Testis (tissue), 3 donors: ENCODE measurements around the gene KLHL9. TPM values are rescaled to one million over a fixed set of nuclear protein-coding genes. Genes with fewer than 3 reads are reported as not detected.

ENCODE experiments used
- DNase-seq: peaks from one replicate; pipeline ENCODE4 v3.0.0-alpha.2; 2019
- H3K27ac ChIP-seq, 2 donors: fragments of 200-600 bp; sonication (generic); one replicate each; pipeline ENCODE4 v1.5.1; 2019
- H3K27me3 ChIP-seq: fragments of 200-600 bp; sonication (generic); one replicate; pipeline ENCODE4 v1.5.1; 2019
- H3K36me3 ChIP-seq: fragments of 200-600 bp; sonication (generic); one replicate; pipeline ENCODE4 v1.5.1; 2017; ENCODE audit warnings: low read depth; ENCODE audit errors: missing control alignments
- H3K4me1 ChIP-seq: fragments of 200-600 bp; sonication (generic); one replicate; pipeline ENCODE4 v1.5.1; 2019
- H3K4me3 ChIP-seq, 2 donors: fragments of 200-600 bp; sonication (generic); one replicate each; pipeline ENCODE4 v1.5.1; 2017 to 2019
- H3K9me3 ChIP-seq: fragments of 200-600 bp; sonication (generic); one replicate; pipeline ENCODE4 v1.5.1; 2017
- CTCF ChIP-seq, 3 experiments: fragments of 450-650 bp in 2 of 3; fragments of 200-600 bp in 1 of 3; sonication (generic) in 1 of 3; IDR thresholded peaks; one replicate each; pipeline ENCODE4 v1.5.1; 2016 to 2019; ENCODE audit warnings: antibody characterized with exemption in 3 of 3, mild to moderate bottlenecking in 2 of 3, moderate library complexity in 1 of 3
- POLR2A ChIP-seq: fragments of 450-650 bp; IDR thresholded peaks from one replicate; pipeline ENCODE4 v1.6.1; 2017; ENCODE audit warnings: antibody characterized with exemption, mild to moderate bottlenecking, moderate library complexity
- WGBS, 2 donors: methylation state at CpG; one replicate each; pipeline ENCODE4 v1.1.5; 2018; 5-methylcytosine and 5-hydroxymethylcytosine counted together
- intact Hi-C: fragments of 100-400 bp; cut with DNase I; formaldehyde crosslinking; loops from one replicate; pipeline ENCODE4 v1.15.1; 2023; ENCODE audit warnings: low total_unique reads
- polyA plus RNA-seq: library from polyadenylated mRNA; stranded (reverse); fragments of 350-450 nt; fragmentation: Illumina TruSeq; extraction: RNeasy Lipid Tissue Mini Kit (QIAGEN cat#74804); gene quantifications from one replicate; pipeline ENCODE4 v1.2.3, GENCODE V29; 2014; ENCODE audit warnings: low read depth, low replicate concordance; ENCODE audit not compliant: insufficient read depth
- total RNA-seq, 2 donors: library from RNA; depleted of rRNA; stranded (reverse); fragments of >200 nt; gene quantifications; one replicate each; pipeline ENCODE4 v1.2.3, GENCODE V29; 2016

The KLHL9 gene
- total and polyA plus RNA-seq, 3 donors from 2014 or later, result 12.7 to 19.3 (median 17.4) TPM

- Histone ChIP-seq H3K27me3 (no peaks in the 10 kb centered on the region), H3K4me1 (peaks cover 7% of the 10 kb centered on the region), H3K27ac (no peak overlapping the region), H3K4me3 (no peak overlapping the region), H3K9me3 (no peaks in the 10 kb centered on the region), H3K36me3 (no peaks in the 10 kb centered on the region)
- intact Hi-C loops, result loop anchor here (10.0 kb wide), 1 partner anchor 468 kb away; no protein-coding TSS in a partner anchor
- TF ChIP-seq CTCF (IDR thresholded peaks at IDR 0.05) (peak; percentile 26 to 65 (median 40)), POLR2A (no peak)
- no peak for DNase-seq
- WGBS, 2 donors, result 43 to 44% methylated on average over 2 of the region's 2 CpGs
Measured at GRCh38 chr9:21326526-21327139, 8.6 kb downstream of the KLHL9 start.

GRCh38 chr9:21324047-21324446 lies 11.2 kb downstream of the KLHL9 start:
- WGBS, 2 donors, result 75 to 88% methylated on average over 4 of the region's 4 CpGs
- TF ChIP-seq POLR2A (no peak), CTCF (IDR thresholded peaks at IDR 0.05) (no peak)
- intact Hi-C loops, result loop anchor here (10.0 kb wide), 1 partner anchor 471 kb away; no protein-coding TSS in a partner anchor
- H3K4me3 ChIP-seq, result no peak overlapping the region
- no peak overlapping the region for H3K27ac ChIP-seq
- H3K9me3 ChIP-seq, result no peaks in the 10 kb centered on the region
- no peaks in the 10 kb centered on the region for H3K27me3 ChIP-seq
- DNase-seq, result no peak
- H3K4me1 ChIP-seq, result peaks cover 5% of the 10 kb centered on the region
- H3K36me3 ChIP-seq, result no peaks in the 10 kb centered on the region

GRCh38 chr9:21322911-21323461 lies 12.2 kb downstream of the KLHL9 start:
- Histone ChIP-seq H3K4me1 (peaks cover 5% of the 10 kb centered on the region), H3K27ac (no peak overlapping the region), H3K36me3 (no peaks in the 10 kb centered on the region), H3K27me3 (no peaks in the 10 kb centered on the region), H3K4me3 (no peak overlapping the region), H3K9me3 (no peaks in the 10 kb centered on the region)
- no peak for DNase-seq
- WGBS, 2 donors, result 67 to 80% methylated on average over 5 of the region's 5 CpGs
- TF ChIP-seq POLR2A (no peak), CTCF (IDR thresholded peaks at IDR 0.05) (no peak)
- intact Hi-C loops, result loop anchor here (10.0 kb wide), 1 partner anchor 472 kb away; no protein-coding TSS in a partner anchor

GRCh38 chr9:21320465-21320864 lies 14.7 kb downstream of the KLHL9 start:
- H3K9me3 ChIP-seq, result no peaks in the 10 kb centered on the region
- no peak for TF ChIP-seq CTCF (IDR thresholded peaks at IDR 0.05)
- no peak for TF ChIP-seq POLR2A
- no peak for DNase-seq
- H3K27me3 ChIP-seq, result no peaks in the 10 kb centered on the region
- no peak overlapping the region for H3K4me3 ChIP-seq
- WGBS, 2 donors, result 78 to 86% methylated on average over 2 of the region's 2 CpGs
- H3K27ac ChIP-seq, result no peak overlapping the region
- no peaks in the 10 kb centered on the region for H3K36me3 ChIP-seq
- intact Hi-C loops, result loop anchor here (10.0 kb wide), 1 partner anchor 474 kb away; no protein-coding TSS in a partner anchor
- H3K4me1 ChIP-seq, result peaks cover 5% of the 10 kb centered on the region
